ENCODE measurements around the gene JPT2.
"Not testable (repeated sequence)": the region's sequence is repeated elsewhere in the genome, so short reads cannot be mapped to it uniquely, and the experiment has no call there.

Gene JPT2

GRCh38 chr16:1709356-1709755 is 31.3 kb downstream of the JPT2 start:
- DNase-seq, result no peak

- no peak for DNase-seq
Observed at GRCh38 chr16:1710811-1711507, 32.9 kb downstream of the JPT2 start.

- DNase-seq, result peak; percentile 6 to 36 (median 26)
Observed at GRCh38 chr16:1712791-1713261, 34.7 kb downstream of the JPT2 start.

- no peak for DNase-seq
Observed at GRCh38 chr16:1713331-1713730, 35.3 kb downstream of the JPT2 start.

- no peak for DNase-seq
Observed at GRCh38 chr16:1713933-1714332, 35.9 kb downstream of the JPT2 start.

- no peak for DNase-seq
Observed at GRCh38 chr16:1715220-1715619, 37.1 kb downstream of the JPT2 start.

- not testable (repeated sequence) for DNase-seq
Observed at GRCh38 chr16:1718236-1718635, 40.2 kb downstream of the JPT2 start.

- DNase-seq, result peak; percentile 29 to 66 (median 62)
Observed at GRCh38 chr16:1719559-1720229, 41.6 kb downstream of the JPT2 start.

GRCh38 chr16:1721372-1721771 is 43.3 kb downstream of the JPT2 start:
- DNase-seq, result no peak

GRCh38 chr16:1723450-1724147 is 45.5 kb downstream of the JPT2 start:
- peak; percentile 58 to 74 (median 64) for DNase-seq

GRCh38 chr16:1724491-1724890 is 46.4 kb downstream of the JPT2 start:
- DNase-seq, result no peak

- DNase-seq, result no peak
Observed at GRCh38 chr16:1726661-1727502, 48.8 kb downstream of the JPT2 start.

- DNase-seq, result no peak
Observed at GRCh38 chr16:1727651-1728624, 49.9 kb downstream of the JPT2 start.

- DNase-seq, result no peak
Observed at GRCh38 chr16:1729026-1729425, 50.9 kb downstream of the JPT2 start.

GRCh38 chr16:1729445-1729844 is 51.4 kb downstream of the JPT2 start:
- no peak for DNase-seq

GRCh38 chr16:1731073-1731472 is 53.0 kb downstream of the JPT2 start:
- no peak for DNase-seq

GRCh38 chr16:1731603-1732002 is 53.5 kb downstream of the JPT2 start:
- DNase-seq, result peak in 3 of 4 experiments; percentile 5 to 51 (median 44)

GRCh38 chr16:1732071-1732470 is 54.0 kb downstream of the JPT2 start:
- DNase-seq, result no peak

GRCh38 chr16:1732551-1732987 is 54.5 kb downstream of the JPT2 start:
- not testable (repeated sequence) for DNase-seq

- no peak for DNase-seq
Observed at GRCh38 chr16:1734123-1734522, 56.0 kb downstream of the JPT2 start.

- DNase-seq, result no peak
Observed at GRCh38 chr16:1734816-1735215, 56.7 kb downstream of the JPT2 start.
